Adipose tissue (tissue), 3 donors: ENCODE data around the gene PIP5K1A. TPM values are rescaled to one million over a fixed set of nuclear protein-coding genes. Genes with fewer than 3 reads are reported as not detected.
"Not testable (repeated sequence)": the region's sequence is repeated elsewhere in the genome, so short reads cannot be mapped to it uniquely, and the experiment has no call there.

ENCODE experiments used
- H3K27ac ChIP-seq: one replicate; pipeline ENCODE4 v1.5.1; 2013; ENCODE audit warnings: low read depth, low read length
- WGBS, 3 donors: extraction: QIAGEN DNeasy Blood & Tissue Kit; methylation state at CpG; one replicate each; pipeline ENCODE4 v1.1.7; 2013; 5-methylcytosine and 5-hydroxymethylcytosine counted together
- polyA plus RNA-seq, 3 donors: library from polyadenylated mRNA; stranded (reverse); fragments of 200-250 nt; gene quantifications; one replicate each; pipeline ENCODE4 v1.2.3, GENCODE V29; 2013
- donor health status: healthy with polysubstance abuse.
- donor health status: Bipolar disorder and iron deficiency.
- donor health status: healthy.

Gene PIP5K1A
- polyA plus RNA-seq, 3 donors: 6.9 to 28.8 (median 25.1) TPM

- WGBS, 3 donors: 50 to 73% (median 54%) methylated on average over 1 of the region's 1 CpG
- no peak overlapping the region for H3K27ac ChIP-seq
Observed at GRCh38 chr1:151238467-151238739, 40.1 kb downstream of the PIP5K1A start.

DNA sequence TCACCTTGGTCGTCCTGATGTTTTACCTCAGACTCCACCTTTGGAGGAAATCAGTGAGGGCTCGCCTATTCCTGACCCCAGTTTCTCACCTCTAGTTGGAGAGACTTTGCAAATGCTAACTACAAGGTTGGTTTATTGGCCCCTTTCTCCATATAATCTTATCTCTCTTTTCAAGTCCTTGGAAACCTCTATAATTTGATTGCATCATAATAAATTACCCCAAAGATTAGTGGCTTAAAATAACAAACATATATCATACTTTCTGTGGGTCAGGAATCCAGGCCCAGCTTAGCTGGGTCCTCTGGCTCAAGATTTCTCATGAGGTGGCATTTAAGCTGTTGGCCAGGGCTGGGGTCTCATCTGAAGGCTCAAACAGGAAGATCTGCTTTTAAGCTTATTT lies 44.1 kb downstream of the PIP5K1A start:
- 93 to 99% (median 98%) methylated on average over 2 of the region's 2 CpGs for WGBS, 3 donors
- no peak overlapping the region for H3K27ac ChIP-seq

DNA sequence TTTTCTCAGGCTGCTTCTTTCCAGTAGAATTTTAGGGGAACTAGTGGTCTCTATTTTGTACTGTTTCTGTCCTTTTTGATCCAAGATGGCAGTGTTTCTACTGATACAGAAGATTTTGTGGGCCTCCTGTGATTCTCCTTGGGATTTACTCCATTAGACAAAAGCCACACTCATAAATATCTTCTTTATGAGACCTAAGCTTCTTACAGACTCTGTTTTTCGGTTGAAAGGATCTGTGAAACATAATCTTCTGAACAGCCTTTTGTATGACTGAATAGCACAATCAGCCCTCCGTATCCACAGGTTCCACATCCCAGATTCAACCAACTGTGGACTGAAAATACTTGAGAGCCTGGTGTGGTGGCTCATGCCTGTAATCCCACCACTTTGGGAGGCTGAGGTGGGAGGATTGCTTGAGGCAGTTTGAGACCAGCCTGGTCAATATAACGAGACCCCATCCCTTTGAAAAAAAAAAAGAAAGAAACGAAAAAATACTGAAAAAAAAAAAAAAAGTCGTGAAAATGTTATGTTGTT lies 45.4 kb downstream of the PIP5K1A start:
- no peak overlapping the region for H3K27ac ChIP-seq
- 81 to 87% (median 84%) methylated on average over 5 of the region's 5 CpGs for WGBS, 3 donors

- H3K27ac ChIP-seq: no peak overlapping the region
- WGBS, 3 donors: 78 to 90% (median 88%) methylated on average over 2 of the region's 2 CpGs
Observed at GRCh38 chr1:151246786-151247185, 48.4 kb downstream of the PIP5K1A start.

GRCh38 chr1:151251656-151252470 lies 53.5 kb downstream of the PIP5K1A start:
- no peak overlapping the region for H3K27ac ChIP-seq
- 56 to 67% (median 62%) methylated on average over 16 of the region's 16 CpGs for WGBS, 3 donors

- 7 to 11% (median 10%) methylated on average over 56 of the region's 56 CpGs for WGBS, 3 donors
- peak within 1 kb of the TSS; percentile 58 for H3K27ac ChIP-seq
Observed at GRCh38 chr1:151254217-151255213, 56.2 kb downstream of the PIP5K1A start, which contains the start of gene PSMD4. Gene PSMD4, plus strand, starts transcription at chr1:151254734. Its CDS starts 49 bp downstream, at chr1:151254783.

DNA sequence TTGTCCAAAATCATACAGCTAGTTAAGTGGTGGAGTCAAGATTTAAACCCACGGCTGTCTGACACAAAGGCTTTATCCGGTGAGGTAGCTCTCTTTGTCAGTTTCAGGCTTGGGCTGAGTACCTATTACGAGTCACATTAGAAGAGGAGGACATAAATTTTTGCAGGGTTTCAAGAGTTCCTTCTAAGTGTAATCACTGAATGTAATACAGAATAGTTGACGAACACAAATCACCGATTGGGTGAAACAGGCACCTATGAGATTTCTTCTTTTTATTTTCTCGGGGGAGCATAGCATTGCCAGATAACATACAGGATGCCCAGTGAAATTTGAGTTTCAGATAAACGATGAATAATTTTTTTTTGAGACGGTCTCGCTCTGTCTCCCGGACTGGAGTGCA lies 57.0 kb downstream of the PIP5K1A start:
- WGBS, 3 donors: 15 to 42% (median 39%) methylated on average over 10 of the region's 10 CpGs
- no peak overlapping the region for H3K27ac ChIP-seq

DNA sequence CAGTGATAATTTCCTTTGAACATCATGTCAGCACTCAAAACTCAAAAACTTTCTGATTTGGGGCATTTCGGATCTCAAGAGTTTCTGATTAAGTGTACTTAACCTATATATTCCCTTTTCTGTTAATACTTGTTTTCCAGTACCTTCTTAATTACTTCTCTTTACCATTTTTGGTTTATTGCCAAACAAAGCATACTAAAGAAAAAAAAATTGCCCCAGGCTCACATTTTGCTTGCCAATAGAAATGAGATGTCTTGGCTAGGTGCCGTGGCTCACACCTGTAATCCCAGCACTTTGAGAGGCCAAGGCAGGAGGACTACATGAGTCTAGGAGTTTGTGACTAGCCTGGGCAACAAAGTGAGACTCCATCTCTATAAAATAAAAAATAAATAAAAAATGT lies 61.0 kb downstream of the PIP5K1A start:
- H3K27ac ChIP-seq: no peak overlapping the region
- 86 to 97% (median 95%) methylated on average over 2 of the region's 2 CpGs for WGBS, 3 donors

- WGBS, 3 donors: 82 to 92% (median 84%) methylated on average over 14 of the region's 14 CpGs
- no peak overlapping the region for H3K27ac ChIP-seq
Observed at GRCh38 chr1:151265446-151266236, 67.3 kb downstream of the PIP5K1A start.

- 89 to 100% (median 96%) methylated on average over 2 to 3 of the region's 3 CpGs for WGBS, 3 donors
- no peak overlapping the region for H3K27ac ChIP-seq
Observed at GRCh38 chr1:151266315-151266714, 68.0 kb downstream of the PIP5K1A start.

- 72 to 84% (median 77%) methylated on average over 8 of the region's 8 CpGs for WGBS, 3 donors
- no peak overlapping the region for H3K27ac ChIP-seq
Observed at GRCh38 chr1:151266821-151267220, 68.5 kb downstream of the PIP5K1A start.

DNA sequence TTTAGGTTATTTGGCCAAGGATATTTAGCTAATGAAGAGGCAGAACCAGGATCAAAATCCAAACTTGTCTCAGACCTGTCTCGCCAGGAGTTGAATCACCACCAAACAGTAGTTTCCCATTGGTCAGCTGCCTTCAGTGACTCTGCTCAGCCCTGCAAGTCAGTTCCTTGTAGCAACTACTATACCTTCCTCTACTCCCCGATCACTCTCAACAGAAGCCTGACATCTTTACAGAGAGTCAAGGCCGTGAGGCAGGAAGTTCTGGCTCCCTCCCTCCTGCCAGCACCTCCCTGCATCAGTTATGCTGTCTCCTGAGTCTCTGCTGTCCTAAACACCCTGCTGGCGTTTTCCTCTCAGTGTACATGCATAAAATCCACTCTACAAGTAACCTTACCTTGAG lies 69.4 kb downstream of the PIP5K1A start:
- H3K27ac ChIP-seq: no peak overlapping the region
- 67 to 79% (median 70%) methylated on average over 4 of the region's 4 CpGs for WGBS, 3 donors

- H3K27ac ChIP-seq: no peak overlapping the region
- WGBS, 3 donors: 81 to 89% (median 86%) methylated on average over 3 of the region's 3 CpGs
Observed at GRCh38 chr1:151273924-151274466, 75.6 kb downstream of the PIP5K1A start.

DNA sequence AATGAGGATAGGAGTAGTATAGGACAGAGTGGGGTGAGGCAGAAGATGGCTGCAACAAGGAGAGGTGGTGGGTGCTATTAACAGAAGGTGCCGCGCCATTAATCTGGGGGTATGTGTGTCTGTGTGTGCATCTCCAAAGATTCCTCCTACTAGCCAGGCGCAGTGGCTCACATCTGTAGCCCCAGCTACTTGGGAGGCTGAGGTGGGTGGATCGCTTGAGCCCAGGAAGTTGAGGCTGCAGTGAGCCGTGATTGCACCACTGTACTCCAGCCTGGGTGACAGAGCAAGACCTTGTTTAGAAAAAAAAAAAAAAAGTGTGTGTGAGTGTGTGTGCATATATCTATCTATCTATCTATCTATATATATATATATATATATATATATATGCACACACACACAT lies 77.0 kb downstream of the PIP5K1A start:
- 77 to 90% (median 79%) methylated on average over 5 of the region's 5 CpGs for WGBS, 3 donors
- not testable (repeated sequence) for H3K27ac ChIP-seq

GRCh38 chr1:151277249-151277648 lies 78.9 kb downstream of the PIP5K1A start:
- WGBS, 3 donors: 47 to 72% (median 58%) methylated on average over 2 of the region's 2 CpGs

DNA sequence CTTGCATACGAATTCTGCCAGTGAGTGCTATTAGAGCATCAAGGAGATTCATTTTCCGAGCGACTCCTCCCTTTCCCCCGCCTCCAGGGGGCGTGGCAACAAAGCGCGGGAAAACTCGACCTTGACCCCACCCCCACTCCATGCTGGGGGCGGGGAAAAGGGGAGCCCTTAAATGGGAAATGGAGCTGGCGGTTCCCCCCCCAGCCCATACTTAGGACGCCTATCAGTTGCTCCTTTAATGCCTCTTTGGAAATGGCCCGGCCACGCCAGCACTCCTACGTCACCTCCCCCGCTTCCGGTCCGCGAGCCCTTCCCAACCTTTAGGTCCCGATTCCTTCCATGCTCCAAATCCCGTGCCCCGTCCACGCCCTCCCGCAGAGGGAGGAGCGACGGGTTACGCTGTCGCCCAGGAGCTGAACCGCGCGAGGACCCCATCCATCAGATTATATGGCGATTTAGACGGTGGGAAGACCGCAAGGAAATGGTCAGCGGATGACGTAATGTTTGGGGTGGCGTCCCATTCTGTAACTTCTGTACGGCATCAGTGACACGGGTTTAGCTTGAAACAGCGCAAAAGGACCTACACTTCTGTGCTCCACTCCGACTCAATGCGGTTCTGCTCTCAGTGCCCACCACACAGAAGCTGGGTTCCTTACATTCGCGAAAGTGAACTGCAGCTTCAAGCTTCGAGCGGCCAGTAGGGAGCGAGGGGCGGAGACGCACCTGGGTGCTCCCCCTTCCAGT lies 83.0 kb downstream of the PIP5K1A start:
- 0% methylated on average over 47 to 48 of the region's 48 CpGs for WGBS, 3 donors
- peak overlapping the region; percentile 71 for H3K27ac ChIP-seq

More at GRCh38 chr1:151277249-151277648, 78.9 kb downstream of the PIP5K1A start:
- no peak overlapping the region for H3K27ac ChIP-seq
